Measurements from ENCODE around the gene TEAD3. TPM values are rescaled to one million over a fixed set of nuclear protein-coding genes. Genes with fewer than 3 reads are reported as not detected.

The TEAD3 gene
- total and polyA plus RNA-seq, 4 donors: 15.0 to 20.7 (median 18.5) TPM

DNA sequence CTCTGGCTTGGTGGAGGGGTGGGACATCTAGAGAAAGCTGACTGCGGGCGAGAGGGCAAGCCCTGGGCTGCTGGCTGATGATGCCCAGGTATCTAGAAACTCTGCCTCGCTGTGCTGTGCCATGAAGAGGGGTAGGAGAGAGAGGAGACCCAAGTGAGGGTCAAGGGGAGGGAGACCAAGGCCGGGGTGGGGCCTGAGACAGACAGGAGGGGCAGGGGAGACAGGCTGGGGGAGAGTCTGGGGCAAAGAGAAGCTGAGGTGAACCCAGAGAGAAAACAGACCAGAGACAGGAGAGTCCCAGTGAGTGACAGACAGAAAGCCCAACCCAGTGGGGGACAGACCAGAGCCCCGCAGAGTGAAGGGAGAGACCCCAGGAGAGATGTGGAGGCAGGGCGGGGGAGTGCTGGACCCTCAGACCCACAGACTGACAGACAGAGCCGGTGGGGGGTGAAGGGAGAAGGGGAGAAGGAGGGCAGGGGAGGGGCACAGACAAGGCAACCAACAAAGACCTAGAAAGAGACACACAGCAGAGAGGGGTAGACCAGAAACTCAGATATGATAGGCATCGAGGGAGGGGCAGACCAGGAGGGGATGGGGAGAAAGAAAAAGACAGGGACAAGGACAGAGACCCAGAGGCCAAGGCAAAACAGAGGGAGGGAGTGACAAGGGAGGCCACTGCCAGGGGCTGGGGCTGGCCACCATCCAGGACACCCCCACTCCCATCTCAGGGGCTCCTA lies 5.9 kb downstream of the TEAD3 start:
- no peak overlapping the region for H3K4me3 ChIP-seq
- H3K27me3 ChIP-seq (ENCODE audit: control insufficient read depth in 3 of 3, insufficient read depth in 3 of 3, low read length in 2 of 3): no peaks in the 10 kb centered on the region
- peaks cover 0 to 76% (median 43%) of the 10 kb centered on the region in 5 donors for H3K4me1 ChIP-seq (ENCODE audit: control insufficient read depth in 5 of 5, insufficient read depth in 5 of 5, low read length in 5 of 5)
- H3K9me3 ChIP-seq (ENCODE audit: control insufficient read depth in 4 of 4, insufficient read depth in 3 of 4, low read length in 3 of 4): no peaks in the 10 kb centered on the region
- H3K36me3 ChIP-seq (ENCODE audit: control insufficient read depth in 4 of 4, insufficient read depth in 4 of 4, low read length in 4 of 4): peaks cover 0 to 4% (median 0%) of the 10 kb centered on the region in 4 donors
- 73 to 80% methylated on average over 8 of the region's 8 CpGs for WGBS, 2 donors
- TF ChIP-seq, protein P1, sequence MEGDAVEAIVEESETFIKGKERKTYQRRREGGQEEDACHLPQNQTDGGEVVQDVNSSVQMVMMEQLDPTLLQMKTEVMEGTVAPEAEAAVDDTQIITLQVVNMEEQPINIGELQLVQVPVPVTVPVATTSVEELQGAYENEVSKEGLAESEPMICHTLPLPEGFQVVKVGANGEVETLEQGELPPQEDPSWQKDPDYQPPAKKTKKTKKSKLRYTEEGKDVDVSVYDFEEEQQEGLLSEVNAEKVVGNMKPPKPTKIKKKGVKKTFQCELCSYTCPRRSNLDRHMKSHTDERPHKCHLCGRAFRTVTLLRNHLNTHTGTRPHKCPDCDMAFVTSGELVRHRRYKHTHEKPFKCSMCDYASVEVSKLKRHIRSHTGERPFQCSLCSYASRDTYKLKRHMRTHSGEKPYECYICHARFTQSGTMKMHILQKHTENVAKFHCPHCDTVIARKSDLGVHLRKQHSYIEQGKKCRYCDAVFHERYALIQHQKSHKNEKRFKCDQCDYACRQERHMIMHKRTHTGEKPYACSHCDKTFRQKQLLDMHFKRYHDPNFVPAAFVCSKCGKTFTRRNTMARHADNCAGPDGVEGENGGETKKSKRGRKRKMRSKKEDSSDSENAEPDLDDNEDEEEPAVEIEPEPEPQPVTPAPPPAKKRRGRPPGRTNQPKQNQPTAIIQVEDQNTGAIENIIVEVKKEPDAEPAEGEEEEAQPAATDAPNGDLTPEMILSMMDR (IDR thresholded peaks at IDR 0.05; ENCODE audit: control extremely low read depth, extremely low read depth): no peak
- ATAC-seq (ENCODE audit: insufficient read depth, low FRiP score): no peak
- H3K27ac ChIP-seq (ENCODE audit: low read depth in 1 of 2, low read length in 1 of 2): peak overlapping the region; percentile 18 to 79
- DNase-seq: no peak
- H3K9ac ChIP-seq (ENCODE audit: insufficient read depth in 1 of 2, low read length in 2 of 2): no peak overlapping the region

DNA sequence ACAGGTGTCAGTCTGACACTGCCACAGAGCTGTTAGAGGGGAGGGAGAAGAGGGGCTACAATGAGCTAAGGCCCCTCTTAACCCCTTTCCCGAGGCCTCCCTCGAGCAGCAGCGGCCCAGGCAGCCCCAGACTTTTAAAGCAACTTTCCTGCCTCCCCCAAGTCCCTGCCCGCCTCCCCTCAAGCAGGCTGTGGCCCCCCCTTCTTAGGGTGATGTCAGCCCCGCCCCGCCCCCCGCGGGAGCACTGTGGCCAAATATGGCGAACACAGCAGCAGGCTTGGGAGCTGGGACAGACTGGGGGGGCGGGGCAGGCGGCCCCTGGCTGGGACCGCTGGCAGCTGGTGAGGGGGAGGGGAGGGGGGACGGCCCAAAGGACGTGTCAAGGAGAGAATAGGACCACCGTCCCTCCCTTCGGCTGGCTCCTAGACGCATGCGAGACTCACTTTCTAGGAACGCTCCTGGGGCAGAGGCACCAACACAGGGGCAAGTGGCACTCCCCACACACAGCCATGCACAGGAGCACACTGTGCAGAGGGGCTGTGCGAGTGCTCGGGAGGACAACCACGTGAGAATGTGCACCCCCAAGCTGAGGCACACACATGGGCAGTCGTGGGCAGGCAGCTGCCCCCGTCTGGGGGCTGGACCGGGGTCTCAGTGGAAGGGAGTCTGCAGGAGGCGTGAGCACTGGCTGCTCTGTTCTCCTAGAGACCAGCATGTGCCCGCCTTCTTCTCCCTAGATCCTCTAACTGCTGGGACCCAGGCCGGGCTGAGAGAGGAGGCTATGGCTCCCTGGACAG lies 6.7 kb downstream of the TEAD3 start:
- Histone ChIP-seq H3K4me1 (ENCODE audit: control insufficient read depth in 5 of 5, insufficient read depth in 5 of 5, low read length in 5 of 5) (peaks cover 4 to 78% (median 46%) of the 10 kb centered on the region in 5 donors), H3K9me3 (ENCODE audit: control insufficient read depth in 4 of 4, insufficient read depth in 3 of 4, low read length in 3 of 4) (no peaks in the 10 kb centered on the region), H3K27me3 (ENCODE audit: control insufficient read depth in 3 of 3, insufficient read depth in 3 of 3, low read length in 2 of 3) (no peaks in the 10 kb centered on the region), H3K27ac (ENCODE audit: low read depth in 1 of 2, low read length in 1 of 2) (peak overlapping the region; percentile 63 to 79), H3K36me3 (ENCODE audit: control insufficient read depth in 4 of 4, insufficient read depth in 4 of 4, low read length in 4 of 4) (peaks cover 0 to 4% (median 0%) of the 10 kb centered on the region in 4 donors), H3K4me3 (no peak overlapping the region), H3K9ac (ENCODE audit: insufficient read depth in 1 of 2, low read length in 2 of 2) (peak overlapping the region in 1 of 2 donors; percentile 19)
- peak; percentile 83 to 88 (median 86) for DNase-seq
- no peak for ATAC-seq (ENCODE audit: insufficient read depth, low FRiP score)
- TF ChIP-seq, protein P1 (IDR thresholded peaks at IDR 0.05; ENCODE audit: control extremely low read depth, extremely low read depth): no peak
- 49% methylated on average over 24 to 28 of the region's 28 CpGs for WGBS, 2 donors

DNA sequence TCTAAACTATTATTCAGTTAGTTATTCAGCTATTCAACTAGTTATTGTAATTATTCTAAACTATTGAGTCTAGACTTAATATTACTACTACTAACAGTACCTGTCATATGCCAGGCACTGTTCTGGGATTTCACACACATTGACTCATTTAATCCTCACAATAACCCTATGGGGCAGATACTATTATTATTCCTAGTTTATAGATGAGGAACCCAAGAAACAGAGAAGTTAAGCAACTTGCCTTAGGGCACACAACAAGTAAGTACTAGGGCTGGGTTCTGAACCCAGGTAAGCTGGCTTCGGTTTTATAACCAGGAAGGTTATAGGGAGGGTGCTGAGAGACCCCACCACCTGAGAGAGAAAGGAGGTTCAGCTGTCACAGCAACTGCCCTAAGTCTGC lies 7.8 kb downstream of the TEAD3 start:
- Histone ChIP-seq H3K4me3 (no peak overlapping the region), H3K36me3 (ENCODE audit: control insufficient read depth in 4 of 4, insufficient read depth in 4 of 4, low read length in 4 of 4) (peaks cover 0 to 5% (median 2%) of the 10 kb centered on the region in 4 donors), H3K27ac (ENCODE audit: low read depth in 1 of 2, low read length in 1 of 2) (peak overlapping the region in 1 of 2 donors; percentile 46), H3K9me3 (ENCODE audit: control insufficient read depth in 4 of 4, insufficient read depth in 3 of 4, low read length in 3 of 4) (no peaks in the 10 kb centered on the region), H3K27me3 (ENCODE audit: control insufficient read depth in 3 of 3, insufficient read depth in 3 of 3, low read length in 2 of 3) (no peaks in the 10 kb centered on the region), H3K4me1 (ENCODE audit: control insufficient read depth in 5 of 5, insufficient read depth in 5 of 5, low read length in 5 of 5) (peaks cover 6 to 71% (median 41%) of the 10 kb centered on the region in 5 donors), H3K9ac (ENCODE audit: insufficient read depth in 1 of 2, low read length in 2 of 2) (no peak overlapping the region)
- TF ChIP-seq, protein P1 (IDR thresholded peaks at IDR 0.05; ENCODE audit: control extremely low read depth, extremely low read depth): no peak
- DNase-seq (no peak), ATAC-seq (ENCODE audit: insufficient read depth, low FRiP score) (no peak)
- 84 to 87% methylated on average over 1 of the region's 1 CpG for WGBS, 2 donors
